Fibroblast of villous mesenchyme (primary cell): Measurements from ENCODE around the gene KCP. TPM values are rescaled to one million over a fixed set of nuclear protein-coding genes. Genes with fewer than 3 reads are reported as not detected.

ENCODE experiments used
- DNase-seq: peaks from one replicate; pipeline ENCODE4 v3.0.0-alpha.2; 2010; ENCODE audit warnings: low read depth
- H3K4me3 ChIP-seq: 2 replicates; pipeline ENCODE4 v1.5.1; 2011; ENCODE audit warnings: low read depth, mild to moderate bottlenecking, low read length
- total RNA-seq: library from RNA; depleted of rRNA; stranded (reverse); fragments of >200 nt; gene quantifications from 2 replicates; pipeline ENCODE4 v1.2.3, GENCODE V29; 2012
- TF ChIP-seq, protein P1 (sequence below): IDR thresholded peaks from 2 replicates; pipeline ENCODE4 v1.5.1; 2012; ENCODE audit warnings: low read depth, mild to moderate bottlenecking, low read length; ENCODE audit not compliant: insufficient read depth

The KCP gene
- total RNA-seq, 1 donor, result not detected

DNA sequence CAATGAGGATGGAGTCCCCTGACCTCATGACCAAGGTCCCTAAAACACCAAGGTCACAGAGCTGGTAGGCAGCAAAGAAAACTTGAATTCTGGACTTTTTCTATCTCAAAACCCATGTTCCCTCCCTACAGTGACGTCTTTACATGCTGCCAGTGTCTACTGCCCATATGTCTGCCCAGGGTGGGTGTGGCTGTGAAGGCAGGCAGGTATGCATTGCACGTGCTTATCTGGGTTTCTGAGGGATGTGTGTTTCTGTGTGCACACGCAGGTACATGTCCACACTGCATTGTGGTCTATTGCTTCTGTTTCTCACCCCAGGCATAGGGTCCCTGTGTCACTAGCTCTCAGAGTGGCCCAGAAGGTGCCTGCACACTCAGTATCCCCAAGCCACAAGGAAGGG, 34.4 kb downstream of the KCP start:
- no peak for DNase-seq
- TF ChIP-seq, protein P1, sequence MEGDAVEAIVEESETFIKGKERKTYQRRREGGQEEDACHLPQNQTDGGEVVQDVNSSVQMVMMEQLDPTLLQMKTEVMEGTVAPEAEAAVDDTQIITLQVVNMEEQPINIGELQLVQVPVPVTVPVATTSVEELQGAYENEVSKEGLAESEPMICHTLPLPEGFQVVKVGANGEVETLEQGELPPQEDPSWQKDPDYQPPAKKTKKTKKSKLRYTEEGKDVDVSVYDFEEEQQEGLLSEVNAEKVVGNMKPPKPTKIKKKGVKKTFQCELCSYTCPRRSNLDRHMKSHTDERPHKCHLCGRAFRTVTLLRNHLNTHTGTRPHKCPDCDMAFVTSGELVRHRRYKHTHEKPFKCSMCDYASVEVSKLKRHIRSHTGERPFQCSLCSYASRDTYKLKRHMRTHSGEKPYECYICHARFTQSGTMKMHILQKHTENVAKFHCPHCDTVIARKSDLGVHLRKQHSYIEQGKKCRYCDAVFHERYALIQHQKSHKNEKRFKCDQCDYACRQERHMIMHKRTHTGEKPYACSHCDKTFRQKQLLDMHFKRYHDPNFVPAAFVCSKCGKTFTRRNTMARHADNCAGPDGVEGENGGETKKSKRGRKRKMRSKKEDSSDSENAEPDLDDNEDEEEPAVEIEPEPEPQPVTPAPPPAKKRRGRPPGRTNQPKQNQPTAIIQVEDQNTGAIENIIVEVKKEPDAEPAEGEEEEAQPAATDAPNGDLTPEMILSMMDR, result no peak
- no peak overlapping the region for H3K4me3 ChIP-seq

DNA sequence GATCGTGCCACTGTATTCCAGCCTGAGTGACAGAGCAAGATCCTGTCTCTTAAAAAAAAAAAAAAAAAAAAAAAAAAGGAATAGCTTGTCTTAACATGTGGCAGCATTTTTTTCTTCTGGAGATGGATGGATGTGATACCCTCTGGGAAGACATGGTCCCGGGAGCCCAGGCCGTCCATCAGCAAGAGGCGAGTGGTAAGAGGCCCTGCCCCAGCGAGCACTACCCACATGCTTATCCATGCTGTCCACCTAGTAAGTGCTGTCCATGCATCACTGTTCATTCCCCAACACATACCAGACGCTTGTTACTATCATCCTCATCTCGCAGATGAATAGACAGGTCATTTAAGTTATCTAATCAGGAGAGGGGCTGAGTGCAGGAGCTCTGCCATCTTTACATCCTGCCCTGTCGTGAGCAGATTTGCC, 35.0 kb downstream of the KCP start:
- no peak overlapping the region for H3K4me3 ChIP-seq
- DNase-seq, result no peak
- TF ChIP-seq, protein P1, result no peak

DNA sequence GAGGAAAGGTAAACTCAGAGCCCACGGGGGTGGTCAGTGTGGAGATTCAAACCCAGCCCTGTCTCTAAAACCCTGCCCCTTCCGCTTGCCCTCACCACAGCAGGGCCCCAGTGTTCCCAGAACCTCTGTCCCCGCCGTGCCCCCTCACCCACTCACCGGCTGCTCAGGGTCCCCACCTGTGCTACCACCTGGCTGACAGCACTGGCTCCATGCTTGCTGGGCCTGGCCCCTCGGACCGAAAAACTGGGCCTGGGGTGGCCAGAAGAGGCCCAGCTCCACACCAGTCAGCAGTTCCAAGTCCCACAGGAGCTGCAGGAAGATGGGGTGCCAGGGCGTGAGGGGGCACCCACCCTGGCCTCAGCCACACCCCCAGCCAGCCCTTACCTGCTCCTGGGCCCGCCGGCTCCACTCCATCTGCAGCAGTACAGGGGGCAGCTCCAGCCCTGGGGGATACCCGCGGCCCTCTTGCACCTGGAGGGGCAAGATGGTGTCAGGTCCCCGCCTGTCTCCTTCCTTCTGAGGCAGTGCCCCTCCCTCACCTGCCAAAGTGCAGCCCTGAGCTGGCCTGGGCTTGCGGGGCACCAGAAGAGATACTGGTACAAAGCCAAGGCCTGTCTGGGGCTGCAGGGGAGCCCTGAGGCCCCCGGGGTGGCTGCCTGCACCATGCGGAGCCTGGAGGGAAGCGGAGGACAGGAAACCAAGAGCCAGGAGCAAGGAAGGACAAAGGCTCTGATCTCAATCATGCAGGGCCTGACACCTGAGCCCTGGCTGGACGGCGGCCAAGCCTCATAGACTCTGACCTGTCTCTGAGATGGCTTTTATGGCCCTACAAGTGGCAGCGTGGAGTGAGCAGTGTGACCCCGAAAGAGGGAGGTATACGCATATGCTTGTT, 36.1 kb downstream of the KCP start:
- DNase-seq, result no peak
- H3K4me3 ChIP-seq, result no peak overlapping the region
- TF ChIP-seq, protein P1, result no peak

DNA sequence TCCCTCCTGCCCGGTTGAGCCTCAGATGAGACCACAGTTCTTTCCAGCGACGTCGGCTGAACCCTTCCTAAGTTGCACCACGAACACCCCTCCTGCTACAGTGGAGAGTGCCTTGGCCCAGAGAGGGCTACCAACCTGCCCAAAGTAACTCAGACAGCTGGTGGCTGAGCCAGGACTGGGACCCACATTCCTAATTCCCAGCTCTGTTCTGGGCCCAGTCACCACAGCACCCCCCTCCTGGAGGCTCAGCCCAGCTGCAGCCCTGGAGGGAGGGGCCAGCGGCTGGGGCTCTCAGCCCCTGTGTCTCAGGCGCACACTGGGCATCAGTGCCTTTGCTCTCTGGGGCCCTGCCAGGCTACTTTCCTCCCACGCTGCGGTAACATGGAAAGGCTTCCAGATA, 37.3 kb downstream of the KCP start:
- TF ChIP-seq, protein P1, result no peak
- DNase-seq, result no peak
- H3K4me3 ChIP-seq, result no peak overlapping the region

DNA sequence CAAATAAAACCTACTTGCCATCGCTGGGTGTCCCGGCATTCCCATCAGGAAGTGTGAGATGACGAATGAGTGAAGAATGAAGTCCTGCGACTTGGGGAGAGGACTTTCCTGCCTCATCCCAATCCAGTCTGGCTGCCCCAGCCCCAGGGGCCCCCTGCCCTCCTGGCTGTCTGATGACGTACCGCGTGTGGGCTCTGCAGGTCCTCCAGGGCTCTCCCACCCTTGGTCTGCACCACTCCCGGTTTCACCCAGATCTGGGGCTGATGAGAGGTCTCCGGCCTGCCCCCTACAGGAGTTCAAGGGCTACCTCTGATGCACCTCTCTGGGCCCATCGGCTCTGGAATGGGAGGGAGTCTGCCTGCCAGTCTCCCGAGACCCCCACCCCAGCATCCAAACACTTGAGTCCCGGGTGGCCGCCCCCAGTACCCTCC, 38.1 kb downstream of the KCP start:
- DNase-seq, result no peak
- TF ChIP-seq, protein P1, result no peak
- H3K4me3 ChIP-seq, result no peak overlapping the region

DNA sequence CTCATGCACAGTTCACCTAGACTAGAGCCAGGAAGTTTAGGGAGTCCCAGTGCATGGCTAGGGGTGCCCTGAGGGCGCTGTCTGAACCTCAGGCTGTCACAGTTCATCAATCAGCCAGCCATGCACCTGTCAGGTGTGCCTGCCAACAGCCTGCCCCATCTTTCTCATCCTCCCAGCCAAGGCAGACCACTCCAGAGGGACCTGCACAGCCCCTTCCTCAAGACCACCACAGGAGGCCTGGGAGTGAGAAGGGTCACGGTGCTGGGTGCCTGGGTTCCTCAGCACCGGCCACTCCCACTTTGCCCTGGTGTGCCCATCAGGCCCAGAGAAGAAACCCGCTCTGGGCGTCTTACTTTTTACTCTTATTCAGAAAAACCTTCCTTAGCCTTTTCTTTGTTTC, 39.5 kb downstream of the KCP start:
- no peak overlapping the region for H3K4me3 ChIP-seq
- DNase-seq, result no peak
- TF ChIP-seq, protein P1, result no peak
